Epithelial cell of proximal tubule (primary cell): Measurements from ENCODE around the gene ENKD1. TPM values are rescaled to one million over a fixed set of nuclear protein-coding genes. Genes with fewer than 3 reads are reported as not detected.

Source experiments
- DNase-seq: peaks from one replicate; pipeline ENCODE4 v3.0.0-alpha.2; 2011; ENCODE audit warnings: low read depth
- H3K4me3 ChIP-seq: 2 replicates; pipeline ENCODE4 v1.5.1; 2011; ENCODE audit warnings: low read depth, mild to moderate bottlenecking, low read length
- total RNA-seq: library from RNA; depleted of rRNA; stranded (reverse); fragments of >200 nt; gene quantifications from 2 replicates; pipeline ENCODE4 v1.2.3, GENCODE V29; 2015
- TF ChIP-seq, protein P1 (sequence below): conservative IDR thresholded peaks from 2 replicates; pipeline ENCODE4 v1.5.1; 2012; ENCODE audit warnings: low read depth, mild to moderate bottlenecking, low read length

Gene ENKD1
- total RNA-seq, 1 donor from 2014 or later, result 12.2 TPM

DNA sequence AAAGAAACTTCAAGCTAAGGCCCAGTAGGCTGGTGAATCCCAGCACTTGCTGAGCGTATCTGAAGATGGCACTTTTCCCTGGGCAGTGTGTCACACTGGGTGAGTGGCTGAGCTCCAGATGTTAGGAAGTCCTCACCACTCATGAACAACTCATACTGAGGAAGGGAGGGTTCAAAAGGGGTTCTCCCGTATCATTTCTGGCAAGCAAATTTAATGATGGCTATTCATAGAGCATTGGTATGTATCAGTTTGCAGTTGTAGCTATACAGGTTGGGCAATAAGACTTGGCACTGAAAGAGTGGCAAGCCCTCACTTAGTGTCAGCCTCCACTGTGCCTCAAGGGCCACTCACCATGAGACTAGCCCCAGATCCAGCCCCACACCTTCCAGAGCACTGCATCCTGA is 41.8 kb upstream of the ENKD1 start:
- TF ChIP-seq, protein P1, sequence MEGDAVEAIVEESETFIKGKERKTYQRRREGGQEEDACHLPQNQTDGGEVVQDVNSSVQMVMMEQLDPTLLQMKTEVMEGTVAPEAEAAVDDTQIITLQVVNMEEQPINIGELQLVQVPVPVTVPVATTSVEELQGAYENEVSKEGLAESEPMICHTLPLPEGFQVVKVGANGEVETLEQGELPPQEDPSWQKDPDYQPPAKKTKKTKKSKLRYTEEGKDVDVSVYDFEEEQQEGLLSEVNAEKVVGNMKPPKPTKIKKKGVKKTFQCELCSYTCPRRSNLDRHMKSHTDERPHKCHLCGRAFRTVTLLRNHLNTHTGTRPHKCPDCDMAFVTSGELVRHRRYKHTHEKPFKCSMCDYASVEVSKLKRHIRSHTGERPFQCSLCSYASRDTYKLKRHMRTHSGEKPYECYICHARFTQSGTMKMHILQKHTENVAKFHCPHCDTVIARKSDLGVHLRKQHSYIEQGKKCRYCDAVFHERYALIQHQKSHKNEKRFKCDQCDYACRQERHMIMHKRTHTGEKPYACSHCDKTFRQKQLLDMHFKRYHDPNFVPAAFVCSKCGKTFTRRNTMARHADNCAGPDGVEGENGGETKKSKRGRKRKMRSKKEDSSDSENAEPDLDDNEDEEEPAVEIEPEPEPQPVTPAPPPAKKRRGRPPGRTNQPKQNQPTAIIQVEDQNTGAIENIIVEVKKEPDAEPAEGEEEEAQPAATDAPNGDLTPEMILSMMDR, result no peak
- no peak for DNase-seq
- H3K4me3 ChIP-seq, result no peak overlapping the region

DNA sequence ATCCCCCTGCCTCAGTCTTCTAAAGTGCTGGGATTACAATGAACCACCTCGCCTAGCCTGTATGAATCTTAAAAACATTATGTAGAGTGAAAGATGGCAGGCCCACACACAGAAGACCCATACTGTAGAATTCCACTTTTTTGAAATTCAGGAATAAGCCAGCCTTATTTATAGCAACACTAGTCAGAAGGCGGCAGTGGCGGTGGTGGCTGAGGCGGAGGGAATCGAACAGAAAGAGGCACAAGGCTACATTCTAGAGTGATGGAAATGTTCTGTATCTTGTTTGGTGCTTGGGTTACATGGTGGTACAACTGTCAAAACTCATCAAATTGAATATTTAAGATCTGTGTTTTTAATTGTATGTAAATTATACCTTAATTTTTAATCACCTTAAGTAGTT is 41.2 kb upstream of the ENKD1 start:
- no peak overlapping the region for H3K4me3 ChIP-seq
- TF ChIP-seq, protein P1, result no peak
- DNase-seq, result no peak

DNA sequence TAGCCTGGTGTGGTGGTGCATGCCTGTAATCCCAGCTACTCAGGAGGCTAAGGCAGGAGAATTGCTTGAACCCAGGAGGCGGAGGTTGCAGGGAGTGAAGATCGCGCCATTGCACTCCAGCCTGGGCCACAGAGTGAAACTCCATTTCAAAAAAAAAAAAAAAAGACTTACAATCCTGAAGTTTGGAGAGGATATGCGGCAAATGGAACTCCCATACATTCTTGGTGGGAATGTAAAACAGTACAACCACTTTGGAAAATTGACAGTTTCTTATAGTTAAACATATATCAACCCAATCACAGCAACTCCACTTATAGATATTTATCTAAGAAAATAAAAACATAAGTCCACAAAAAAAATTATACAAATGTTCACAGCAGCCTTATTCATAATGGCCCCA is 40.7 kb upstream of the ENKD1 start:
- no peak overlapping the region for H3K4me3 ChIP-seq
- TF ChIP-seq, protein P1, result no peak
- DNase-seq, result no peak

DNA sequence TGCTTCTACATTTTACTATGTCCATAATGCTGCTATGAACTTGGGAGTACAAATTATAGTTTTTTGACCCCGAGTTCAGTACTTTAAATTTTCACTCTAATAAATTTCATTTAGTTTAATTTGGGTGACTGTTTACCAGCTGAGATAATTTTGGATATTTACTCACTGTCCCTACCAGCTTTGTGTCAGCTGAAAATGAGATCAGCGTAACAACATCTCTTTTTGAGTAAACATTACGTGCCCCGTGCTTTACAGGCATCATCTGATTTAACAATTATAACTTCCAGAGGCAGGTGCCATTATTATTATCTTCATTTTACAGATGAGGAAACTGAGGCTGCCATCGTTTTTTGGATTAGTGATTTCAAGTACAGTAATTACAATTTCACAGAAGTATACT is 37.6 kb upstream of the ENKD1 start:
- no peak for DNase-seq
- TF ChIP-seq, protein P1, result no peak

DNA sequence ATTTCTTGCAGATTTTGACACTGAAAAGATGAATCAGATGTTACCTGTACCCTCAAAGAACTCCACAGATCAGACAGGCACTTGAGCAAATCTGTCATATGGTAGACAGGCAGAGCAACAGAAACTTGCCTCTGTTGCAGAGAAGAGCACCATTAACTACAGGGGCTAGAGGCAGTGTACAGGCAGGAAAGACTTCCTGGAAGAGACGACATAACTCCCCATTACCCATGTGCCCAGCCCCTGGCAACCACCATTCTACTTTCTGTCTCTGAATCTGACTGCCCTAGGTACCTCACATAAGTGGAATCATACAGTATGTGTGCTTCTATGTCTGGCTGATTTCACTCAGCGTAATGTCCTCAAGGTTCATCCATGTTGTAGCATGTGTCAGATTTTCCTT is 37.1 kb upstream of the ENKD1 start:
- H3K4me3 ChIP-seq, result no peak overlapping the region
- no peak for DNase-seq
- TF ChIP-seq, protein P1, result no peak

More for the DNA sequence above, 37.6 kb upstream of the ENKD1 start:
- H3K4me3 ChIP-seq, result no peak overlapping the region

DNA sequence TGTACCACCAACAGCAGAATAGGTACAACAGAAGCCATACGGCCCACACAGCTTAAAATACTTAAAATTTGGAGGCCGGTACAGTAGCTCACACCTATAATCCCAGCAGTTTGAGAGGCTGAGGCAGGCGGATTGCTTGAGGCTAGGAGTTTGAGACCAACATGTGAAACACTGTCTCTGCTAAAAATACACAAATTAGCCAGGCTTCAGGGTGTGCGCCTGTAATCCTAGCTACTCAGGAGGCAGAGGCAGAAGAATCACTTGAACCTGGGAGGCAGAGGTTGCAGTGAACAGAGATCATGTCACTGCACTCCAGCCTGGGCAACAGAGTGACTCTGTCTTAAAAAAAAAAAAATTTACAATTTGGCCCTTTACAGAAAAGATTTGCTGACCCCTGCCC is 35.6 kb upstream of the ENKD1 start:
- TF ChIP-seq, protein P1, result no peak
- H3K4me3 ChIP-seq, result no peak overlapping the region
- no peak for DNase-seq

DNA sequence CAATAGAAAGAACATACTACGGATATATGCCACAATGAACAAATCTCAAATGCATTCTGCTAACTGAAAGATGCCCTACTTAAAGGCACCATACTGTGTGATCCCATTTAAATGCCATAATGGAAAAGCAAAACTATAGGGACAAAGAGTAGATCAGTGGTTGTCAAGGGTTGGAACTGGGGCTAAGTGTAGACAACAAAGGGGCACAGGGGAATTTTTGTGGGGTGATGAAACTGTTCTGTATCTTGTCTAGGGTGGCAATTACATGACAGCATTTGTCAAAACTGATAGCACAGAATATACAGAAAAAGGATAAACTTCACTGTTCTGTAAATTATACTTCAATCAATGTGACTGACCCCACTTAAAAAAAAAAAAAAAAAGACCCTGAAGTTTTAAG is 34.9 kb upstream of the ENKD1 start:
- no peak for DNase-seq
- H3K4me3 ChIP-seq, result no peak overlapping the region
- TF ChIP-seq, protein P1, result no peak
